ENCODE measurements around the gene RCSD1.

Gene RCSD1

GRCh38 chr1:167644551-167644950 is 14.5 kb downstream of the RCSD1 start:
- DNase-seq: no peak

- DNase-seq: no peak
Measured at GRCh38 chr1:167645140-167645541, 15.1 kb downstream of the RCSD1 start.

- no peak for DNase-seq
Measured at GRCh38 chr1:167645625-167646414, 15.8 kb downstream of the RCSD1 start.

- no peak for DNase-seq
Measured at GRCh38 chr1:167648252-167648849, 18.3 kb downstream of the RCSD1 start.

- DNase-seq: no peak
Measured at GRCh38 chr1:167648978-167649744, 19.1 kb downstream of the RCSD1 start.

- peak; percentile 10 to 28 for DNase-seq
Measured at GRCh38 chr1:167650269-167651160, 20.5 kb downstream of the RCSD1 start.

- DNase-seq: no peak
Measured at GRCh38 chr1:167651161-167651693, 21.2 kb downstream of the RCSD1 start.

- no peak for DNase-seq
Measured at GRCh38 chr1:167654975-167655575, 25.0 kb downstream of the RCSD1 start.

- DNase-seq: no peak
Measured at GRCh38 chr1:167656657-167657056, 26.6 kb downstream of the RCSD1 start.

- DNase-seq: no peak
Measured at GRCh38 chr1:167658574-167659328, 28.7 kb downstream of the RCSD1 start.

- no peak for DNase-seq
Measured at GRCh38 chr1:167659450-167659849, 29.4 kb downstream of the RCSD1 start.

- DNase-seq: no peak
Measured at GRCh38 chr1:167659881-167660280, 29.8 kb downstream of the RCSD1 start.

GRCh38 chr1:167661527-167662426 is 31.7 kb downstream of the RCSD1 start:
- no peak for DNase-seq

- DNase-seq: no peak
Measured at GRCh38 chr1:167663002-167663772, 33.2 kb downstream of the RCSD1 start.

- DNase-seq: no peak
Measured at GRCh38 chr1:167665469-167665868, 35.4 kb downstream of the RCSD1 start.

- no peak for DNase-seq
Measured at GRCh38 chr1:167666416-167666815, 36.4 kb downstream of the RCSD1 start.

GRCh38 chr1:167667536-167667935 is 37.5 kb downstream of the RCSD1 start:
- no peak for DNase-seq

- no peak for DNase-seq
Measured at GRCh38 chr1:167668108-167668507, 38.1 kb downstream of the RCSD1 start.
